PC-3 (cell line): ENCODE measurements around the gene CEBPB.

Source experiments
- CTCF ChIP-seq: fragments of 300-600 bp; sonication (generic); conservative IDR thresholded peaks from 2 replicates; pipeline ENCODE4 v1.5.1; 2017; ENCODE audit warnings: antibody characterized with exemption, low read depth, mild to moderate bottlenecking, low read length
- EZH2phosphoT487 ChIP-seq: fragments of 300-600 bp; sonication (generic); IDR thresholded peaks from 2 replicates; pipeline ENCODE4 v1.6.1; 2018; ENCODE audit warnings: mild to moderate bottlenecking, antibody characterized with exemption, low read length, borderline replicate concordance

- TF ChIP-seq CTCF (no peak), EZH2phosphoT487 (no peak)
These were observed 43.7 kb downstream of the CEBPB start for GRCh38 chr20:50234288-50234687.
